Smooth muscle cell (in vitro differentiated cells): ENCODE results near the gene UGDH. TPM values are rescaled to one million over a fixed set of nuclear protein-coding genes. Genes with fewer than 3 reads are reported as not detected.
"Not testable (repeated sequence)": the region's sequence is repeated elsewhere in the genome, so short reads cannot be mapped to it uniquely, and the experiment has no call there.

Source experiments
- DNase-seq: peaks from one replicate; lab custom pipeline; 2025; ENCODE audit not compliant: unreplicated experiment; lab: John Stamatoyannopoulos, UW
- H2AFZ ChIP-seq: fragments of 200-600 bp; sonication (generic); 2 replicates; pipeline ENCODE4 v1.6.0; 2016; ENCODE audit warnings: antibody characterized with exemption, low read depth, mild to moderate bottlenecking
- H3F3A ChIP-seq: fragments of 200-600 bp; sonication (generic); 2 replicates; pipeline ENCODE4 v1.6.0; 2017; ENCODE audit warnings: antibody characterized with exemption, low read depth
- H3K27ac ChIP-seq: fragments of 200-600 bp; sonication (generic); 2 replicates; pipeline ENCODE4 v1.5.1; 2016; ENCODE audit warnings: low read depth, mild to moderate bottlenecking
- H3K27me3 ChIP-seq: fragments of 200-600 bp; sonication (generic); 2 replicates; pipeline ENCODE4 v1.6.1; 2016; ENCODE audit warnings: low read depth, mild to moderate bottlenecking
- H3K36me3 ChIP-seq: fragments of 200-600 bp; sonication (generic); 2 replicates; pipeline ENCODE4 v1.5.1; 2016; ENCODE audit warnings: low read depth
- H3K4me1 ChIP-seq: fragments of 200-600 bp; sonication (generic); 2 replicates; pipeline ENCODE4 v1.5.1; 2016; ENCODE audit warnings: low read depth
- H3K4me2 ChIP-seq: fragments of 200-600 bp; sonication (generic); 2 replicates; pipeline ENCODE4 v1.6.0; 2016; ENCODE audit warnings: mild to moderate bottlenecking
- H3K4me3 ChIP-seq: fragments of 200-600 bp; sonication (generic); 2 replicates; pipeline ENCODE4 v1.5.1; 2016; ENCODE audit warnings: mild to moderate bottlenecking
- H3K79me2 ChIP-seq: fragments of 200-600 bp; sonication (generic); 2 replicates; pipeline ENCODE4 v1.6.0; 2016; ENCODE audit warnings: low read depth, mild to moderate bottlenecking
- H3K9ac ChIP-seq: fragments of 200-600 bp; sonication (generic); 2 replicates; pipeline ENCODE4 v1.6.0; 2016; ENCODE audit warnings: low read depth
- H3K9me3 ChIP-seq: fragments of 200-600 bp; sonication (generic); replicated peaks from 2 replicates; pipeline ENCODE4 v1.5.1; 2016; ENCODE audit warnings: low read depth
- H4K20me1 ChIP-seq: fragments of 200-600 bp; sonication (generic); 2 replicates; pipeline ENCODE4 v1.6.0; 2016; ENCODE audit warnings: low read depth
- WGBS: methylation state at CpG from one replicate; pipeline ENCODE4 v1.1.7; 2016; ENCODE audit warnings: low lambda C conversion rate; 5-methylcytosine and 5-hydroxymethylcytosine counted together
- polyA plus RNA-seq: library from polyadenylated mRNA; unstranded; fragments of >200 nt; fragmentation: Nextera tagmentation; extraction: Ambion mirVana; gene quantifications from 2 replicates; pipeline ENCODE4 v1.2.1, GENCODE V29; 2016
- total RNA-seq: library from RNA; depleted of rRNA; stranded (reverse); fragments of >200 nt; gene quantifications from 2 replicates; pipeline ENCODE4 v1.2.3, GENCODE V29; 2014
- TF ChIP-seq, protein P1 (sequence below): fragments of 200-600 bp; sonication (generic); IDR thresholded peaks from 2 replicates; pipeline ENCODE4 v1.5.1; 2017; ENCODE audit warnings: borderline replicate concordance, mild to moderate bottlenecking, antibody characterized with exemption; ENCODE audit not compliant: insufficient read depth, poor library complexity, severe bottlenecking

UGDH gene
- total and polyA plus RNA-seq, 2 experiments from 2014 or later: 98.0 to 128 TPM

DNA sequence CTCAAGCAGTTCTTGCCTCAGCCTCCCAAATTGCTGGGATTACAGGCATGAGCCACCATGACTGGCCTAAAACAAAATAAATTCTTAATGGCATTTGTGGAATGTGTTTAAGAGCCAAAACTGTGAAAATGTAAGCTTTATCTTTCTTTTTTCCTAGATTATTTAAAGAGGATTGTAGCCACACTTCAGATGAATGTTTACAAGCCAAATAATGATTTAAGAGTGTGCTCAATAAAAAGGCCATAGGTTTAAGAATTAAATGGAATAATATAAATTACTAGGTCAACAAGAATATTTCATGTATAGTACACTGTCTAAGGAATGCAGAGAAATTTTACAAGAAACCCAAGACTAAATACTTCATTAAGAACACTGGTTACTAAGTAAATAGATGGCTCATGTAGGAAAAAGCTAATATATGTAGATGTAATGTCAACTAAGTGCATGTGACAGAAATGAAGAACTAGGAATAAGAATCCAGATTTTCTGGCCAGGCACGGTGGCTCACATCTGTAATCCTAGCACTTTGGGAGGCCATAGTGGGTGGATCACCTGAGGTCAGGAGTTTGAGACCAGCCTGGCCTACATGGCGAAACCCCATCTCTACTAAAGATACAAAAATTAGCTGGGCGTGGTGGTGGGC lies 21.3 kb upstream of the UGDH start:
- no peak for DNase-seq

DNA sequence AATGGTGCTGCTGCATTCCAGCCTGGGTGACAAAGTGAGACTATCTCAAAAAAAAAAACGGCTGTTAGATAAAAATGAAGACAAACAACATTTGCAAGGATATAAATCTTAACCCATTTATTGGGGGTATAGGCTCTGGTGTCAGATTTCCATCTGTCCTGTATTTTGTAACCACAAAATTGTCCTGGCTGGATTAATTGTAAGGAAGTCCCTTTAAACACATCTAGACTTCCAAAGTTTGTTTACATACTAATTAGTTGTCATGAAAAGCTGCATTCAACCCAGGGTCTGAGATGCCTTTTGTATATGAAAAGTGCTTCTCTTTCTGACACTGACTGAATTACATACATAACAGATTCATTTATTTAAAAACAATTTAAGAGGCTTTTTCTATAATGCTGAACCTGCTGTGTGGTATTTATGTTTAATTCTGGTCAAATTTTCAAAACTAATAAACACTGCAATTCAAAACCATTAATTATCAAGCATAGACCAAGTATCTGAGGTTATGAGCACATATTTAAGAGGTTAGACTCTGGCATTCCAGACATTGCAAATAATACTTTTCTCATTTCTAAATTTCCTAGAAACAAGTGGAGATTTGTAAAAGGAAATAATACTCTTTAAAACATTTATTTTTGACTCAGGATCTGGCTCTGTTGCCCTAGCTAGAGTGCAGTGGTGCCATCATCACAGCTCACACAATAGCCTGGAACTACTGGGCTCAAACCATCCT lies 17.5 kb upstream of the UGDH start:
- Histone ChIP-seq H3K79me2 (no peaks in the 10 kb centered on the region), H3F3A (no peaks in the 10 kb centered on the region), H3K27ac (peak overlapping the region; percentile 69), H3K4me3 (no peak overlapping the region), H3K27me3 (no peaks in the 10 kb centered on the region), H3K4me2 (peak overlapping the region; percentile 25), H4K20me1 (peaks cover 5% of the 10 kb centered on the region), H3K36me3 (no peaks in the 10 kb centered on the region), H3K9me3 (no peaks in the 10 kb centered on the region), H3K9ac (no peak overlapping the region), H2AFZ (no peak overlapping the region), H3K4me1 (peaks cover 17% of the 10 kb centered on the region)
- 20% methylated on average over 1 of the region's 1 CpG for WGBS
- TF ChIP-seq, protein P1, sequence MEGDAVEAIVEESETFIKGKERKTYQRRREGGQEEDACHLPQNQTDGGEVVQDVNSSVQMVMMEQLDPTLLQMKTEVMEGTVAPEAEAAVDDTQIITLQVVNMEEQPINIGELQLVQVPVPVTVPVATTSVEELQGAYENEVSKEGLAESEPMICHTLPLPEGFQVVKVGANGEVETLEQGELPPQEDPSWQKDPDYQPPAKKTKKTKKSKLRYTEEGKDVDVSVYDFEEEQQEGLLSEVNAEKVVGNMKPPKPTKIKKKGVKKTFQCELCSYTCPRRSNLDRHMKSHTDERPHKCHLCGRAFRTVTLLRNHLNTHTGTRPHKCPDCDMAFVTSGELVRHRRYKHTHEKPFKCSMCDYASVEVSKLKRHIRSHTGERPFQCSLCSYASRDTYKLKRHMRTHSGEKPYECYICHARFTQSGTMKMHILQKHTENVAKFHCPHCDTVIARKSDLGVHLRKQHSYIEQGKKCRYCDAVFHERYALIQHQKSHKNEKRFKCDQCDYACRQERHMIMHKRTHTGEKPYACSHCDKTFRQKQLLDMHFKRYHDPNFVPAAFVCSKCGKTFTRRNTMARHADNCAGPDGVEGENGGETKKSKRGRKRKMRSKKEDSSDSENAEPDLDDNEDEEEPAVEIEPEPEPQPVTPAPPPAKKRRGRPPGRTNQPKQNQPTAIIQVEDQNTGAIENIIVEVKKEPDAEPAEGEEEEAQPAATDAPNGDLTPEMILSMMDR: no peak
- DNase-seq: no peak

More for the DNA sequence above, 21.3 kb upstream of the UGDH start:
- H4K20me1 ChIP-seq: no peaks in the 10 kb centered on the region
- WGBS: 79% methylated on average over 3 of the region's 3 CpGs
- no peaks in the 10 kb centered on the region for H3F3A ChIP-seq
- no peak overlapping the region for H2AFZ ChIP-seq
- no peaks in the 10 kb centered on the region for H3K27me3 ChIP-seq
- peaks cover 11% of the 10 kb centered on the region for H3K4me1 ChIP-seq
- no peaks in the 10 kb centered on the region for H3K36me3 ChIP-seq
- peak overlapping the region; percentile 64 for H3K27ac ChIP-seq
- no peak overlapping the region for H3K4me3 ChIP-seq
- H3K9me3 ChIP-seq: no peaks in the 10 kb centered on the region
- H3K4me2 ChIP-seq: no peak overlapping the region
- no peak overlapping the region for H3K9ac ChIP-seq
- TF ChIP-seq, protein P1: no peak
- H3K79me2 ChIP-seq: no peaks in the 10 kb centered on the region

DNA sequence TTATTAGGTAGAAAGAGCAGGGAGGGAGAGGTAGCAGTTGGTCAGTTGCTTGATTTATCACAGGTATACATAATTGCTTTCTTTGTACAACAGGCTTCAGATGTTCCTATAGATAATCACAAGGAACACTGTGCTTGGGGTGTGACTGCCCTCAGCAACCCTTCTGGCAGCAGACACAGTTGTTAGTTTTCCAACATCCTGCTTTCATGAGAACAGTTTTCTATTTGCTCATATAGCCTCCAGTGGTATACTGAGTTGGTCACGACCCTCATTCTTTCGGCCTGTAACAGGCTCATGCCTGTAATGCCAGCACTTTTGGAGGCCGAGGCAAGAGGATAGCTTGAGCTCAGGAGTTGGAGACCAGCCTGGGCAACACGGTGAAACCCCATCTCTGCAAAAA lies 16.8 kb upstream of the UGDH start:
- not testable (repeated sequence) for H3K79me2 ChIP-seq, H3K9me3 ChIP-seq, H3K27me3 ChIP-seq, H3K9ac ChIP-seq, H3F3A ChIP-seq, H3K4me3 ChIP-seq, H3K4me2 ChIP-seq, H3K36me3 ChIP-seq, H2AFZ ChIP-seq, DNase-seq, H4K20me1 ChIP-seq
- 82% methylated on average over 4 of the region's 4 CpGs for WGBS
- H3K27ac ChIP-seq: peak overlapping the region; percentile 69
- H3K4me1 ChIP-seq: peaks cover 17% of the 10 kb centered on the region

DNA sequence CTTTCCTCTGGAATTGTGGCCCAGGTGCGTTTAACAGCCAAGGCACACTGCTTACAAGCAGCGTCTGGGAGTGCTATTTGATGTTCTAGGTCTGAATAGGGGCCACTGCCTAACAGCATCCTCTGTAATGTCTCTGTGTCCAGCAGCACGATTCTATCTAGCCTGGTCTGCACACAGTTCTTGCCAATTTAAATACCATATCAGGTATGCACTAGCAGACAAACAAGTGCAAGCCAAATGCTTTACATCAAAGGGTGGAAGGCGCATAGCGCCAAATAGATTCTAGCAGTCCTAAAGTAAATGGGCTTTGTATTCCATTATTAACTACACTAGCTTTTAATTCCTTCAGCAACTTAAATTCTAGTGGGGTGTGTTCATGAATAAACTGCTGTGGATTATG lies 15.8 kb upstream of the UGDH start:
- 91% methylated on average over 5 of the region's 5 CpGs for WGBS

More for the DNA sequence above, 15.8 kb upstream of the UGDH start:
- Histone ChIP-seq H3K9ac (no peak overlapping the region), H3F3A (no peaks in the 10 kb centered on the region), H3K36me3 (no peaks in the 10 kb centered on the region), H3K27ac (no peak overlapping the region), H3K4me3 (no peak overlapping the region), H3K27me3 (no peaks in the 10 kb centered on the region), H3K79me2 (no peaks in the 10 kb centered on the region), H2AFZ (no peak overlapping the region), H3K4me2 (no peak overlapping the region), H3K4me1 (peaks cover 17% of the 10 kb centered on the region), H3K9me3 (no peaks in the 10 kb centered on the region), H4K20me1 (peaks cover 5% of the 10 kb centered on the region)
- TF ChIP-seq, protein P1: no peak
- no peak for DNase-seq
